Esophagus muscularis mucosa (tissue), 4 donors: ENCODE results near the gene RARRES1. TPM values are rescaled to one million over a fixed set of nuclear protein-coding genes. Genes with fewer than 3 reads are reported as not detected.

Experiments
- DNase-seq: peaks from one replicate; pipeline ENCODE4 v3.0.0-alpha.2; 2017; ENCODE audit errors: extremely low spot score
- H3K27ac ChIP-seq, 4 donors: fragments of 200-600 bp; sonication (generic); replicated peaks in 1 of 4; 1 replicate in 3 of 4; 2 replicates in 1 of 4; pipeline ENCODE4 v1.5.1; 2016 to 2019; ENCODE audit warnings: mild to moderate bottlenecking in 1 of 4
- H3K27me3 ChIP-seq, 4 donors: fragments of 200-600 bp; sonication (generic); one replicate each; pipeline versions ENCODE4 v1.5.1 to v1.6.0; 2016 to 2019
- H3K36me3 ChIP-seq, 4 donors: fragments of 200-600 bp; sonication (generic); one replicate each; pipeline ENCODE4 v1.5.1; 2016 to 2019
- H3K4me1 ChIP-seq, 4 donors: fragments of 200-600 bp; sonication (generic); one replicate each; pipeline ENCODE4 v1.5.1; 2016 to 2019
- H3K4me3 ChIP-seq, 4 donors: fragments of 200-600 bp; sonication (generic); 1 replicate in 2 of 4; 2 replicates in 2 of 4; pipeline ENCODE4 v1.5.1; 2016 to 2019; ENCODE audit warnings: mild to moderate bottlenecking in 4 of 4, moderate library complexity in 1 of 4
- H3K9me3 ChIP-seq, 4 donors: fragments of 200-600 bp; sonication (generic); 1 replicate in 3 of 4; 2 replicates in 1 of 4; pipeline ENCODE4 v1.5.1; 2016 to 2019
- CTCF ChIP-seq, 3 experiments: fragments of 200-600 bp in 2 of 3; fragments of 450-650 bp in 1 of 3; sonication (generic) in 2 of 3; IDR thresholded peaks; one replicate each; pipeline ENCODE4 v1.5.1; 2017 to 2019; ENCODE audit warnings: antibody characterized with exemption in 3 of 3, mild to moderate bottlenecking in 2 of 3, moderate library complexity in 1 of 3
- EP300 ChIP-seq: sonication (generic); formaldehyde crosslinking; IDR thresholded peaks from one replicate; pipeline ENCODE4 v1.6.1; 2017; ENCODE audit warnings: antibody characterized with exemption
- POLR2A ChIP-seq: fragments of 450-650 bp; IDR thresholded peaks from one replicate; pipeline ENCODE4 v1.6.1; 2017; ENCODE audit warnings: antibody characterized with exemption, moderate library complexity, mild to moderate bottlenecking, low read depth
- POLR2AphosphoS5 ChIP-seq, 2 donors: sonication (generic); formaldehyde crosslinking; IDR thresholded peaks; one replicate each; pipeline ENCODE4 v1.6.1; 2017; ENCODE audit warnings: antibody characterized with exemption in 2 of 2
- WGBS: methylation state at CpG from one replicate; pipeline ENCODE4 v1.1.5; 2018; 5-methylcytosine and 5-hydroxymethylcytosine counted together
- intact Hi-C: fragments of 100-400 bp; cut with DNase I; formaldehyde crosslinking; loops from one replicate; pipeline ENCODE4 v1.15.1; 2023
- total RNA-seq, 4 donors: library from RNA; depleted of rRNA; stranded (reverse); fragments of >200 nt; gene quantifications; one replicate each; pipeline versions ENCODE4 v1.1.0 to v1.2.1, GENCODE V29; 2016

The RARRES1 gene
- total RNA-seq, 4 donors from 2014 or later: 6.6 to 93.0 (median 29.8) TPM

DNA sequence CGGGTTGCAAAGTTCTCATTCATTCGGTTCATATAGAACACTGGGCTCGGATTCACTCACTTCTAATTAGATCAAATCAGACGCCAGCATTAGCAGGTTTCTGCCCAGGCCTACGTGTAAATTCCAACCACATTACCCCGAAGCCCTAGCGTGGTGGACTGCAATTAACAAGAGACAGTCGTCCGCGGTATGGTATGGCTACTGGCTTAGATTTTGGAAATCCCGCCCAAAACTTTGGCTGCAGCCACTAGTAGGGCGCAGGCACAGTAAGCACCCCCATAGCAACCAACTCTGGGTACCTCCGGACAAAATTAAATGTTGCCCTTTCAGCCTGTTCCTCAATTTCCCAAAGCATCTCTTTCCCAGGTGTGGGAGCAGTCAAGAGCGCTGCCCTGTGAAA, 771 bp downstream of the RARRES1 start:
- TF ChIP-seq CTCF (IDR thresholded peaks at IDR 0.05) (no peak), POLR2AphosphoS5 (IDR thresholded peaks at IDR 0.05) (no peak), EP300 (no peak), POLR2A (no peak)
- Histone ChIP-seq H3K9me3 (peaks cover 0 to 13% (median 5%) of the 10 kb centered on the region in 4 donors), H3K27ac (peak overlapping the region; percentile 79 to 92 (median 86)), H3K36me3 (peaks cover 0 to 18% (median 0%) of the 10 kb centered on the region in 4 donors), H3K27me3 (peaks cover 0 to 3% (median 0%) of the 10 kb centered on the region in 4 donors), H3K4me1 (peaks cover 19 to 71% (median 54%) of the 10 kb centered on the region in 4 donors), H3K4me3 (peak overlapping the region; percentile 73 to 96 (median 76))
- WGBS: 48% methylated on average over 13 of the region's 14 CpGs
- intact Hi-C loops: no loop called here
- DNase-seq: no peak

DNA sequence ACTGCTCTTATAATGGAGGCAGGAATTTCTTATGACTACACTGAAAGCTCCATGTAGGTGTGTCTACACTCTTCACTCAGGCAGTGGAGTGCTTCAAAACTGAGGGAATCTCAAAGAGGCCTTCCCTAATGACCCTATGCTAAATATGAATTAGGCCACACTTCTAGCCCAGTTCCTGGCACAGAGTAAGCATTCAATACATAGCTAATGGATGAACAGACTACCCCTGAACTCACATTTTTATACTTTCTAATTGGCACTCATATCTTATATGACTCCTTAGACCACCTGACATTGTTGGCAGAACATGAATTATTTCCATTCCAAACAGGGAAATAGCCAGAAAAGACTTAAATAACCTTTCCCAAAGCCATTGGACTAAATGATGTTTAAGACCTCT, 3.4 kb downstream of the RARRES1 start:
- intact Hi-C loops: loop anchor here (10.0 kb wide), 1 partner anchor 54 kb away; the partner anchor contains the start of gene LXN
- DNase-seq: no peak
- peaks cover 0 to 3% (median 0%) of the 10 kb centered on the region in 4 donors for H3K27me3 ChIP-seq
- no peaks in the 10 kb centered on the region for H3K9me3 ChIP-seq
- no peak overlapping the region for H3K4me3 ChIP-seq
- no peak for TF ChIP-seq POLR2AphosphoS5 (IDR thresholded peaks at IDR 0.05)
- TF ChIP-seq EP300: no peak
- TF ChIP-seq POLR2A: no peak
- no peak for TF ChIP-seq CTCF (IDR thresholded peaks at IDR 0.05)
- H3K27ac ChIP-seq: no peak overlapping the region
- H3K4me1 ChIP-seq: peaks cover 31 to 88% (median 68%) of the 10 kb centered on the region in 4 donors
- no peaks in the 10 kb centered on the region for H3K36me3 ChIP-seq

- intact Hi-C loops: loop anchor here (10.0 kb wide), 1 partner anchor 53 kb away; the partner anchor contains the start of gene LXN
- Histone ChIP-seq H3K4me1 (peaks cover 31 to 86% (median 64%) of the 10 kb centered on the region in 4 donors), H3K9me3 (no peaks in the 10 kb centered on the region), H3K4me3 (peak overlapping the region in 3 of 4 donors; percentile 20 to 36 (median 31)), H3K27ac (no peak overlapping the region), H3K27me3 (peaks cover 0 to 3% (median 0%) of the 10 kb centered on the region in 4 donors), H3K36me3 (no peaks in the 10 kb centered on the region)
- TF ChIP-seq EP300 (no peak), CTCF (IDR thresholded peaks at IDR 0.05) (peak in 1 of 3 experiments; percentile 6), POLR2A (no peak)
- 43% methylated on average over 4 of the region's 4 CpGs for WGBS
- DNase-seq: no peak
Measured at GRCh38 chr3:158728061-158728377, 4.2 kb downstream of the RARRES1 start.

DNA sequence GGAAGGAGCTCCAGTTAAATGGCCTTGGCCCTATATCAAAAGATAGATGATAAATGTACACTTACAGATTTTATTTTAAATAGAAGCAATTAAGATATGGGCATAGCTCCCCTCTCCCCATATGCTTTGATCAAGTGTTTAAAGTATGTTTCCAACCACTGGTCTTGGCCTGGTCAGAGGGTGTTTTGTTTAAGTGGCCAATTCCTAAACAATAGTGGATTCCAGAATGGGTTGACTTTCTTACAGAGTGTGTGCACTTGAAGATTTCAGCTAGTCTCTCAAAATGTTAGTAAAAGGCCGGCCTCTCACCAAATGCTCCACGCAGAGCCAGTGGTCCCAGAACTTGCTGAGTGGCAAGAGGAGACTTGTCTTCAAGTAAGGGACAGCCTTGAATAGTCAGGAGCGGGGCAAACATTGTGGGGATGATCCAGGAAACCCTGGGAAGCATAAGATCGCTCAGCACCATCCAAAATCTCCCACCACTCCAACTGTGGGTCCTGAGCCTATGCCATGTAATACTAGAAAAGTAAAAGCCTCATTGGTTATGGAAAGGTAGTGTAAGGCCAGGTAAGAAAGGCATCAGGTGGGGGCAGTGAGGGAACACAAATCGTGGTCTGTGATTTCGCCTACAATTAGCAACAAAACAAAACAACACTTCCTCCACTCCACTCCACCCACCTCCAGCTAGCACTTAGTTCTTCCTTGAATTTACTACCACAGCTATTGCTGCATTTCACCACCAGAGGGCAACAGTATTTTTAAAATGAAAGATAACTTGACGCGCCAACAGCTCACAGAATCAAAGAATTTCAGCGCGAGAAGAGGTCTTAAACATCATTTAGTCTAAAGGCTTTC, 4.8 kb downstream of the RARRES1 start:
- WGBS: 34% methylated on average over 10 of the region's 10 CpGs
- Histone ChIP-seq H3K36me3 (no peaks in the 10 kb centered on the region), H3K4me1 (peaks cover 28 to 86% (median 60%) of the 10 kb centered on the region in 4 donors), H3K27me3 (peaks cover 0 to 3% (median 0%) of the 10 kb centered on the region in 4 donors), H3K9me3 (no peaks in the 10 kb centered on the region), H3K4me3 (peak overlapping the region in 3 of 4 donors; percentile 20 to 36 (median 31)), H3K27ac (peak overlapping the region; percentile 44 to 65 (median 58))
- TF ChIP-seq CTCF (IDR thresholded peaks at IDR 0.05) (peak; percentile 89 to 95 (median 89)), EP300 (no peak), POLR2AphosphoS5 (IDR thresholded peaks at IDR 0.05) (peak in 1 of 2 donors; percentile 23), POLR2A (no peak)
- intact Hi-C loops: loop anchor here (1.0 to 10.0 kb wide), 2 partner anchors 53 to 64 kb away; partner anchors contain the start of gene LXN
- no peak for DNase-seq
